Kasumi-1 (cell line): ENCODE data around the gene SNX11.
A peak's percentile ranks its signal among the peaks of the same experiment; 100 is the strongest.

Source experiments
- DNase-seq, 2 experiments: peaks; one replicate each; lab custom pipeline; 2025; lab: John Stamatoyannopoulos, UW

Gene SNX11

GRCh38 chr17:48132385-48132784 lies 24.8 kb downstream of the SNX11 start:
- no peak for DNase-seq

GRCh38 chr17:48134912-48135480 lies 27.4 kb downstream of the SNX11 start:
- DNase-seq = peak; percentile 19 to 47

DNA sequence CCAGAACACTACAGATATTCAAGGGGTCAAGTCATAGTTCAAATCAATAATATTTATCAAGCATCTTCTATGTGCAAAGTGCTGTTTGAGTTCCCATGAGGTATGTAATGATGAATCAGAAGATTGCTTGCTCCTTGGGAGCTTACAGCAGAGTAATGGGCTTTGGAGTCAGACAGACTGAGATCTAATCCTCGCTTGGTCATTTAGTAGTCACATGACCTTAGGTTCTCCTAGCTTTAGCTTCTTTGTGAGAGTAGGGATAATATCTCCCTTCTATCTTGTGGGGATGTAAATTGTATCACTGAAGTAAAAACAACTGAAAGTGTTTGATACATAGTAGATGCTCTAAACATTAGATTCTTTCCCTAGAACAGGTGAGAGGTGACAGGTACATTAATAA lies 30.1 kb downstream of the SNX11 start:
- no peak for DNase-seq

DNA sequence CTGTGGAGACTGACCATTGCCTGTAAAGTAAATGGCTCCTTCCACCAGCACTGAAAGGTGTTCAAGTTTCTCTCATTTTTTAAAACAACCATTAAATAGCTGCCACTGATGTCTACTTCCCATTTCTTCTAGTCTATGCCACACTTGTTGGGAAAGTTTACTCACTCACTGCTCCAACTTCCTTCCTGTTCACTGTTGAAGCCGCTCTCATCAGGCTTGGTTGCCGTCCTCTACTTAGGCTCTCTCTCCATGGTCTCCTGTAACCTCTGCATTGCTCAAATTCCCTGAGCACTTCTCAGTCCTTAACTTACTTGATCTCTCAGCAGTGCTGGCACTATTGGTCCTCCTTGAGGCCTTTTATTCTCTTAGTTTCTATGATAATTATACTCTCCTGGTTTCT lies 32.4 kb downstream of the SNX11 start:
- peak; percentile 79 to 80 for DNase-seq

- DNase-seq = no peak
Measured at GRCh38 chr17:48143629-48144028, 36.1 kb downstream of the SNX11 start.

DNA sequence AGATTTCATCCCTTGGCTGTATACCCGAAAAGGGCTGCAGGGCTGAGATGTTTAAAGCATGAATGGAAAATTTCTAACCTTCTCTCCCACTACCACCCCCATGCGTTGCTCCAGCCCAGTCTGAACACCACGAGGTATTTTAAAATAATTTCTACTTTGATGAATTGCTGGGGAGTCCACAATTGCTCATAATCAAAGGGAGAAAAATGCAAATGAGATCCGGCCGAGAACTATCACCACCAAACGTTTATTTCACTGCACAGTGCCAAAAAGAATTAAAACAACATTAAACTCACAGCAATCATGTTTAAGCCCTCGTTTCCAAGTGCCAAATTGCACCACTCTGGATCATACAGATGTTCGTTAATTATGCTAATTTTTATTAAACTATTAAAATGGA lies 36.7 kb downstream of the SNX11 start:
- DNase-seq = no peak

DNA sequence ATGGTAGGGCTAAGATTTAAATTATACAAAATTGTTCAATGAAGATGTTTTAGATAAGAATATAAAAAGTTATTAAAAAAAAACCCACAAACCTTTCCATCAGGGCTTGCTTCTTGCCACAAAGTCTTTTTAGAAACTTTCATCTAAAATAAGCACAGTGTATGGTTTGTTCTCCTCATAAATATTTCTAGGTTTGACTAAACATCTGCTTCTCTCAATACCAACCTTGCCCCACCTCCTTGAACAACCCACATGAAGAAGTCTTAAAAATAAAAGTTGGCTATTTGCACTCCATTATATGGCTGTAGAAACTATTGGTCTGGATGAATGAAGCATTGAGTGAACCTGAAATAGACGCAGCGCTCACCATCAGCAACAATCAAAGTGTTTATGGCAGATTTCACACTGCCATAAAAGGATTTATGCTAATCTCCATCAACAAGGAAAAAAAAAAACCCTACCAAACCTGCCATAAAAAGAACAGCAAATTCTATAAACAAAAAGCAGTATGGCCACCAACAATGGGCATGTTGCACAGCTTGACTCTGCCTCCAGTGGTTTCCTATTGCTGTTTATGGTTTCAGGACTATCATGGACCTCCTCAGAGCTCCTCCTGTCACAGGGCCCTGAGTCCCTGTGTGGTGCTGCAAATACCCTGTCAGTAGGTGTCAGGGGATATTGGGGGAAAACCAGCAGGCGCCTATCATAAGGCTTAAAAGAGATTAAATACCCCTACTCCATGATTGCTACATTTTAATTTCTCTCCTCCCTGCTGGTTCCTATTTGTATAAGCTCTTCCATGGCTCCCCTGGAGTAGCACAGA lies 37.6 kb downstream of the SNX11 start:
- DNase-seq = no peak

DNA sequence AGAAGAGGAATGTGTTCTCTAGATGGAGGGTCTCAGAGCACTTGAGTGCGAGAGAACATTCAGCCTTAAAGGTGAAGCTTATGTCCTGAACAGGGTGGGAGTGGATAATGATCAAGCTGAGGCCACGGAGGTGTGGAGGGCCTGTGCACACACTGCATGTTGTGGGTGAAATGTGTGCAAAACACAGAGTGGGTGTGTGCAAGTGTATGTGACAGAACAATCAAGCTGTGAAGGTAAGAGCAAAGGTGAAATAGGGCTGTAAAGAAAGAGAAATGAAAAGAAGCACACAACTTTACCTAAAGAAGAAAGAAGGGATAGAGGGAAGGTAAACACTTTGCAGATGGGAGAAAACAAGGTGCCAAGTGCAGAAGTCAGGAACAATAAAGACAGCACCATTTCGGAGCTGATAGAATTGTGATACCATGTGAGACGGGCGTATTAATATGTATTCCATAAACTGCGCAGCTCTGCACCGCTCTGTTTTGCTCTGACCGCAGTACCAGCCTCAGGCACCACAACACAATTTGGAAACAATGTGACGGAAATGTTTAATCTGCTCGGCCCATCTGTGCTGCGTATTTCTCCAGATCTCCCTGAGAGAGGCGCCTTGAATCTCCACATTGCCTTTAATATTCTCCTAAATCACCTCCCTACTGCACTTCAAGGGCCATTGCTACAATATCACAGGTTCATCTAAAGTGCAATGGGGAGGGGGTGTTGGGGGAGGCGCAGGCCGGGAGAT lies 40.6 kb downstream of the SNX11 start:
- DNase-seq = peak in 1 of 2 experiments; percentile 14

DNA sequence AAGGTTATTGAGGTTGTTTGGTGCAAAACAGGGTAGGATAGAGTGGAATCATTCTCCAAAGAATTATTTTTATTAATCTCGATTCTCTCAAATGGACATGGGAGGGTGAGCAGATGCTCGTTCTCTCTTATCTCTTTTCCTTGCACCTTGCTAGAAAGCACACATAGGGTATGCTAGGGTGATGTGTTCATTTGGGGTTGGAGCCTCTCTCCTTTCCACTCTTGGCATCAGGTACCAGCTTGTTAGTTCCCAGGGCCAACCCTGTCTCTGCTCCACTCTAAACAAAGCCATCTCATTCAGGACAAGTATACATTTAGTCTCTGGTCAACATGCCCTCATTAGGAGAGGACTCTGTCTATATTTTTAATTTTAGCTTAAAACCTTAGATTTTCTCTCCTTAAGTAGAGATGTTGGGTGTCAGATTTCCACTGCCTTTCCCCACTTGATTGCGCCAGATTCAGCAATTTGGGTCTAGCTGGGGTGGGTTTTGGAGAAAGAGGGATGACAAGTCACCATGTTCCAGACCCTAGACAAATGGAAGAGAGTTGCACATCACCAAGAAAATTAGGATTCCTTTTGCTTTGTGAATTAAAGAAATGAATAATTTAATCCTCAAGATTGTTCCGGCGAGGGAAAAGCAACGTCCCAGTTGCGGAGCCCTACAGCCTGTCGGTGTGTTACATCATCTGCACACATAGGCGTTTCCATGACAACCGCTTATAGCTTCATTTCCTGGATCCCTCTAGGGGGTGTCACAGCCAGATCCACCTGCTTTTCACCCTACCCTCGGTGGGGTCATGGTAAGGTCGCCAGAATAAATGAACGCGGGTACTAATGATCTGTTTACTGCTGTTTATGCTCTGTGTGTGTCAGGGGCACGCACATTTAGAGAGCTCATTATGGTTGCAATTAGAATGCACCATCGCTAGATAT lies 41.6 kb downstream of the SNX11 start:
- no peak for DNase-seq

GRCh38 chr17:48149787-48150463 lies 42.4 kb downstream of the SNX11 start:
- no peak for DNase-seq

DNA sequence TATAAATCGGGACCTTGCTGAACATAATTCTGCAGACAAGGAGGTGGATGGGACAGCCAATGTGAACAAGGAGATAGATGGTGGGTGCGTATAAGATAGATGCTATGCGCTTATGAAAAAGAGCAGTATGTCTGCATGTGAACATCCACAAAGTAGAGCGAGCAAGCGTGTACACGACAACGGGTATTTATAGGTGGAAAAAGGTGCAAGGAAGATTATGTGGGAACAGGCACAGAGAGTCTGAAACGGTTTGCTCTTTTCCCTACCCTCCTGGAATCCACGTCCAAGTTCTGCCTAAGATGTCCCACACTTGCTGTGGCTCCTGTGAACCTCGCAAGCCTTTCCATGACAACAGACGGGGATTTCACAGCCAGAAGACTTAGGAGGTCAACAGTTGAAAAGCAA lies 43.0 kb downstream of the SNX11 start:
- no peak for DNase-seq

DNA sequence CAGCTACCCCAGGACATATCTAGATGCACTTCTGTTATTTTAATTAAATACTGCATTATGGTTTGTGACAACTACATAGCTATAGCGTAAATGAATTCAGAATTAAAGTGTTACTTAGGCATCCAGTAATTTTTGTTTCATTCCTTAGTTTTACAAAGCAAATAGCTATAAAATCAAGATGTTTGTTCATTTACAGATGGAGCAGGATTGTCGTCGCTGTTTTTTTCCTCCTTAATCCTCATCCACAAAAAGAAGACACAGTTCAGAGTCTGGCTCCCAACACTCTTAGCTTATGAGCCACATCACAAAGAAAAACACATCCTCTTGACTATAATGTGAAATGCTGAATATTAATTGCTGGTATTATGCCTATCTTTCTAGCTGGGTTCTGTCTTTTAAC lies 43.7 kb downstream of the SNX11 start:
- no peak for DNase-seq

DNA sequence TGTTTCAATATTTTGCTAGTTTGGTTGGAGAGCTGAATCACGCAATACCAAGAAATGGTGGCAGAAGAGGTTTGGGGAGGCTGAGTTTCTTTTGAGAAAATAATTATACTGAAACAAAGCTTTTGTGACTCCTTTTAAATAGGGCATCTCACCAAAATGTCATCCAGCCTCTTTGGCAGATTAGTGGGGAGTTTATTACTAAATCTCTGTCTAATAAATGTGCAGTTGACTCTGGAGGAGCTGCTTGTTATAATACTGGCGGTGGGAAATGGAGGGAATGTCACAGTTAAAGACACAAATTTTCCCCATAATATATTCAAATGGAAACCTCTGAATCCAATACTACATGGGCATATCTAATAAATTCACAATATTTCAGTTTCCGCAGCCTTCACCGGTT lies 44.7 kb downstream of the SNX11 start:
- no peak for DNase-seq

DNA sequence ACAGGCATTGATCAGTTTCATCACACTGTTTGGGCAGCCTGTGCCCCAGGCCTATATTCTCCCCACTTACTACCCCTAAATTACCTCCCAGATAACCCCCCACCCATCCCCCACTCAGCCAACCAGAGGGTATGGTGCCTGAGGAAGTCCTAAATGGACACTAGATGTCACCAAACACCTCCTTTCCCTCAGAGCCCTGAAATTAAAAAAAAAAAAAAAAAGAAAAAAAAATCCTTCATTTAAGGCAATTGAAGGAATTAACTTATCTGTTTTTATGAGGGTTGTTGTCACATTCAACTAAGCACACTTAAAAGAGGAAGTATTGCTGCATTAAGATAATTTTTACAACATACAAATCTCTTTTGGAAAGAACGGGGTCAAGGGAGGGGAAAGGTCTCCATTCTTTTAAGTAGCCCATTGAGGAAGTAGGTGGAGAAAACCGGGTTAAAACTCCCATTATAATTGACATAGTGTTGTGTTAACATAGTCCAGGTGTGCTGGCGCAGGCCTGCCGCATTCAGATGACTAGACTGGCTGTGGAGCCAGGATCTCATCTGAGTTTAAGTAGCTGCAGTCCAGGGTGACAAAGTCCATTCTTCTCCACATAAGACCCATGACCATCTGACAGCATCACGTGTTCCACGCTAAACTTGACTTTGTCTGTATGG lies 46.3 kb downstream of the SNX11 start:
- DNase-seq = peak; percentile 42 to 66

- no peak for DNase-seq
Measured at GRCh38 chr17:48155889-48156611, 48.5 kb downstream of the SNX11 start.

DNA sequence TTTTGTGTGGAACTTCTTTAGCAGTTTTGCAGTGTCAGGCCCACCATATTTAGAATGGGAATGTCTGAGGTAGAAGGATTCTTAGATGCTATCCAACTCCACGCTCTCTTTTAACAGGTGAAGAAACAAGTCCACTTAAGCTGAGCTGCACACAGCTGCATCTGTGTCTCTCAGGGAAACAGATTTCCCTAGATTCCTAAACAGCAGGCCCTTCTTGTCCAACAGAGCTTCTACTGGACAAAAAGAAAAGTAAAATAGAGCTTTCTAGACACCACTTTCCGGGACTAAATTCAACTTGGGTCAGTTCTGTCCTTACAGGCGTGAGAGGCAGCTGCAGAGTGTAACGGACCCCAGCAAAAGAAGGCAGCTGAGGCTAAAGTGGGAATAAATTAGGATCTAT lies 51.7 kb downstream of the SNX11 start:
- DNase-seq = no peak

DNA sequence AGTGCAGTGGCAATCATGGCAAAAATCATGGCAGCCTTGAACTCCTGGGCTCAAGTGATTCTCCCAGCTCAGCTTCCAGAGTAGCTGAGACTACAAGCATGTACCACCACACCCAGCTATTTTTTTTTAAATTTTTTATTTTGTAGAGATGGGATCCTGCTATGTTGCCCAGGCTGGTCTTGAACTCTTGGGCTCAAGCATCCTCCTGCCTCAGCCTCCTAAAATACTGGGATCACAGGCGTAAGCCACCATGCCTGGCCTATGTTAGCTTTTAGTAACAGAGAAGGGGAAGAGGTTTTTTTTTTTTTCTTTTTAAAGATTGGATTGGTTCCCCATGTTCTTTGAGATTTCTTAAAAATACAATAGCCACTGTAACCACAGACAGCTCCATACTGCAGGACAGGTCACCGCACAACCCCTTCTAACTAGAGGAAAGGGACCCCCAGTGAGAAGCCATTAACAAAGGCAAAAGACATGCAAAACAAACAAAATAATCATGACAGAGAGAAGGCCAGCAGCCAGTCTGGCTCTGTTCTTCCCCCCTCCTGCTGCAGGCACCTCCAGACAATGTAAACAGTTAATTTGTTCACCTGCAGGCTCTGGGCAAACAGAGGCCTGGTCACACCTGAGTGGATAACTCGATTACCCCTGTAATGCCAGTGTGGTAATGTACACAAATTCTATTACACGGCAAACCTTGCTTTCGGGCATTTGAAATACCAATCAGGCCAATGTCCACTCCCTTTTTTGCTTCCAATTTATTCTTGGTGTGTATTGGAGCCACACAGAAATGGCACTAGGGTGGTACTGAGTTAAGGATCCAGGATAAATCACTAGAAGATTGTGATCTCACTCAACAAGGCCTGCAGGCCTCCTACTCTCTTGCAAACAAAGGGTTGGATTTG lies 52.9 kb downstream of the SNX11 start:
- no peak for DNase-seq

DNA sequence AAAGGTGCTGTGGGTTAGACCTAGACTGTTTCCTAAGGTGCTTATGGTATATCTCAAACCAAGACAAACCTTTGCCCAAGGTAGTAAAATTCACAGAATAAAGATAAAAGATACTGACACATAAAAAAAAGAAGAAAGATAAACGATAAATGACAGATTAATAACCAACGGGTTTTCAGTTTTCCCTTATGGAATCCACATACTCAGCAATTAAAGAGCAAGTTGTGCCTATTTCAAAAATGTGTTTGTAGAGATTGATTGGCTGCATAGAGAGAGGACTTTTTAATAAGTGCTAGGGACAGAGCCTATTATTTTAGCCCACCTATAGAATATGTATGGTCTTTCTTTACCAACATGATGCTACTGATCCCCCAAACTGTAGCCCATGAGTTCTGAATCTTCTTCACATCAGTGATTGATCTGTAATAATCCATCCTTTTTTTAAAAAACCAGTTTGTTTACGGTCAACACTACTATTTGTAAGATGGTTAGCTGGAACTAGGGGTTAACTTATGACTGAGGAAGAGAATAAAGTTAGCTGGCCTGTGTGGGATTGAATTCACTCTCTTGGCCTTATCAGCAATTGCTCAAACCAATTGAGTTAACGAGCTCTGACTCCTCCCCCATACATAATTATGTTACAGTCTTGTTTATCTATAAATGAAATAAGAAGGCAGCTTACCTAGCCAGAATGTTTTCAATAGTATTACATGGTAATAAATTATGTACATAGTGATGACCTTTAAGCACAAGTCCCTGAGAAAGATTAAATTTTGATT lies 53.8 kb downstream of the SNX11 start:
- DNase-seq = no peak
